ENCODE measurements around the gene ASIC2.

The ASIC2 gene

GRCh38 chr17:33164169-33164881, 128.8 kb downstream of the ASIC2 start:
- no peak overlapping the region for H3K9ac ChIP-seq (ENCODE audit: low read length)
- H3K36me3 ChIP-seq (ENCODE audit: control insufficient read depth, insufficient read depth, low read length), result no peaks in the 10 kb centered on the region
- no peak overlapping the region for H3K4me3 ChIP-seq (ENCODE audit: low read length)
- H3K9me3 ChIP-seq (ENCODE audit: control insufficient read depth, low read length), result no peaks in the 10 kb centered on the region
- no peaks in the 10 kb centered on the region for H3K4me1 ChIP-seq (ENCODE audit: control insufficient read depth, insufficient read depth, low read length)
- peaks cover 7% of the 10 kb centered on the region for H3K27me3 ChIP-seq (ENCODE audit: control insufficient read depth, insufficient read depth, low read length)

- H3K36me3 ChIP-seq (ENCODE audit: control insufficient read depth, insufficient read depth, low read length), result no peaks in the 10 kb centered on the region
Observed at GRCh38 chr17:33163533-33164168, 129.4 kb downstream of the ASIC2 start.

GRCh38 chr17:33154869-33155455, 138.1 kb downstream of the ASIC2 start:
- Histone ChIP-seq H3K4me1 (ENCODE audit: control insufficient read depth, insufficient read depth, low read length) (no peaks in the 10 kb centered on the region), H3K4me3 (ENCODE audit: low read length) (no peak overlapping the region), H3K9ac (ENCODE audit: low read length) (no peak overlapping the region), H3K36me3 (ENCODE audit: control insufficient read depth, insufficient read depth, low read length) (no peaks in the 10 kb centered on the region), H3K27me3 (ENCODE audit: control insufficient read depth, insufficient read depth, low read length) (no peaks in the 10 kb centered on the region), H3K9me3 (ENCODE audit: control insufficient read depth, low read length) (no peaks in the 10 kb centered on the region)

More at GRCh38 chr17:33163533-33164168, 129.4 kb downstream of the ASIC2 start:
- H3K27me3 ChIP-seq (ENCODE audit: control insufficient read depth, insufficient read depth, low read length), result peaks cover 7% of the 10 kb centered on the region
- no peaks in the 10 kb centered on the region for H3K4me1 ChIP-seq (ENCODE audit: control insufficient read depth, insufficient read depth, low read length)
- H3K9me3 ChIP-seq (ENCODE audit: control insufficient read depth, low read length), result no peaks in the 10 kb centered on the region
- no peak overlapping the region for H3K9ac ChIP-seq (ENCODE audit: low read length)
- H3K4me3 ChIP-seq (ENCODE audit: low read length), result no peak overlapping the region

GRCh38 chr17:33152783-33153182, 140.3 kb downstream of the ASIC2 start:
- Histone ChIP-seq H3K9ac (ENCODE audit: low read length) (no peak overlapping the region), H3K4me1 (ENCODE audit: control insufficient read depth, insufficient read depth, low read length) (no peaks in the 10 kb centered on the region), H3K9me3 (ENCODE audit: control insufficient read depth, low read length) (no peaks in the 10 kb centered on the region), H3K4me3 (ENCODE audit: low read length) (no peak overlapping the region), H3K27me3 (ENCODE audit: control insufficient read depth, insufficient read depth, low read length) (no peaks in the 10 kb centered on the region), H3K36me3 (ENCODE audit: control insufficient read depth, insufficient read depth, low read length) (no peaks in the 10 kb centered on the region)

GRCh38 chr17:33151565-33151964, 141.5 kb downstream of the ASIC2 start:
- Histone ChIP-seq H3K36me3 (ENCODE audit: control insufficient read depth, insufficient read depth, low read length) (no peaks in the 10 kb centered on the region), H3K9me3 (ENCODE audit: control insufficient read depth, low read length) (no peaks in the 10 kb centered on the region), H3K9ac (ENCODE audit: low read length) (no peak overlapping the region), H3K27me3 (ENCODE audit: control insufficient read depth, insufficient read depth, low read length) (no peaks in the 10 kb centered on the region), H3K4me3 (ENCODE audit: low read length) (no peak overlapping the region), H3K4me1 (ENCODE audit: control insufficient read depth, insufficient read depth, low read length) (no peaks in the 10 kb centered on the region)

- Histone ChIP-seq H3K9me3 (ENCODE audit: control insufficient read depth, low read length) (no peaks in the 10 kb centered on the region), H3K4me1 (ENCODE audit: control insufficient read depth, insufficient read depth, low read length) (no peaks in the 10 kb centered on the region), H3K4me3 (ENCODE audit: low read length) (no peak overlapping the region), H3K9ac (ENCODE audit: low read length) (no peak overlapping the region), H3K27me3 (ENCODE audit: control insufficient read depth, insufficient read depth, low read length) (no peaks in the 10 kb centered on the region), H3K36me3 (ENCODE audit: control insufficient read depth, insufficient read depth, low read length) (no peaks in the 10 kb centered on the region)
Observed at GRCh38 chr17:33145941-33146340, 147.2 kb downstream of the ASIC2 start.

GRCh38 chr17:33144837-33145236, 148.3 kb downstream of the ASIC2 start:
- H3K27me3 ChIP-seq (ENCODE audit: control insufficient read depth, insufficient read depth, low read length), result no peaks in the 10 kb centered on the region
- H3K9ac ChIP-seq (ENCODE audit: low read length), result no peak overlapping the region
- no peaks in the 10 kb centered on the region for H3K9me3 ChIP-seq (ENCODE audit: control insufficient read depth, low read length)

GRCh38 chr17:33142705-33143299, 150.3 kb downstream of the ASIC2 start:
- H3K27me3 ChIP-seq (ENCODE audit: control insufficient read depth, insufficient read depth, low read length), result peaks cover 3% of the 10 kb centered on the region
- H3K4me3 ChIP-seq (ENCODE audit: low read length), result no peak overlapping the region
- no peaks in the 10 kb centered on the region for H3K4me1 ChIP-seq (ENCODE audit: control insufficient read depth, insufficient read depth, low read length)
- no peak overlapping the region for H3K9ac ChIP-seq (ENCODE audit: low read length)
- H3K9me3 ChIP-seq (ENCODE audit: control insufficient read depth, low read length), result no peaks in the 10 kb centered on the region
- no peaks in the 10 kb centered on the region for H3K36me3 ChIP-seq (ENCODE audit: control insufficient read depth, insufficient read depth, low read length)

More at GRCh38 chr17:33144837-33145236, 148.3 kb downstream of the ASIC2 start:
- Histone ChIP-seq H3K36me3 (ENCODE audit: control insufficient read depth, insufficient read depth, low read length) (no peaks in the 10 kb centered on the region), H3K4me1 (ENCODE audit: control insufficient read depth, insufficient read depth, low read length) (no peaks in the 10 kb centered on the region), H3K4me3 (ENCODE audit: low read length) (no peak overlapping the region)

- Histone ChIP-seq H3K4me3 (ENCODE audit: low read length) (no peak overlapping the region), H3K9ac (ENCODE audit: low read length) (no peak overlapping the region)
Observed at GRCh38 chr17:33140413-33141099, 152.5 kb downstream of the ASIC2 start.

GRCh38 chr17:33138627-33139026, 154.5 kb downstream of the ASIC2 start:
- Histone ChIP-seq H3K36me3 (ENCODE audit: control insufficient read depth, insufficient read depth, low read length) (no peaks in the 10 kb centered on the region), H3K4me1 (ENCODE audit: control insufficient read depth, insufficient read depth, low read length) (no peaks in the 10 kb centered on the region), H3K4me3 (ENCODE audit: low read length) (no peak overlapping the region), H3K9ac (ENCODE audit: low read length) (no peak overlapping the region), H3K9me3 (ENCODE audit: control insufficient read depth, low read length) (no peaks in the 10 kb centered on the region), H3K27me3 (ENCODE audit: control insufficient read depth, insufficient read depth, low read length) (peaks cover 3% of the 10 kb centered on the region)

More at GRCh38 chr17:33140413-33141099, 152.5 kb downstream of the ASIC2 start:
- no peaks in the 10 kb centered on the region for H3K36me3 ChIP-seq (ENCODE audit: control insufficient read depth, insufficient read depth, low read length)
- peaks cover 3% of the 10 kb centered on the region for H3K27me3 ChIP-seq (ENCODE audit: control insufficient read depth, insufficient read depth, low read length)
- H3K4me1 ChIP-seq (ENCODE audit: control insufficient read depth, insufficient read depth, low read length), result no peaks in the 10 kb centered on the region
- H3K9me3 ChIP-seq (ENCODE audit: control insufficient read depth, low read length), result no peaks in the 10 kb centered on the region

GRCh38 chr17:33137426-33137825, 155.7 kb downstream of the ASIC2 start:
- Histone ChIP-seq H3K4me3 (ENCODE audit: low read length) (no peak overlapping the region), H3K27me3 (ENCODE audit: control insufficient read depth, insufficient read depth, low read length) (peaks cover 3% of the 10 kb centered on the region), H3K9ac (ENCODE audit: low read length) (no peak overlapping the region), H3K4me1 (ENCODE audit: control insufficient read depth, insufficient read depth, low read length) (no peaks in the 10 kb centered on the region), H3K36me3 (ENCODE audit: control insufficient read depth, insufficient read depth, low read length) (no peaks in the 10 kb centered on the region), H3K9me3 (ENCODE audit: control insufficient read depth, low read length) (no peaks in the 10 kb centered on the region)
